ENCODE data around the gene FMOD. TPM values are rescaled to one million over a fixed set of nuclear protein-coding genes. Genes with fewer than 3 reads are reported as not detected.
A peak's percentile ranks its signal among the peaks of the same experiment; 100 is the strongest.

Gene FMOD
- total RNA-seq, 2 experiments from 2014 or later, result not detected

GRCh38 chr1:203349166-203349565, 1.8 kb downstream of the FMOD start:
- no peak overlapping the region for H3K4me3 Mint-ChIP-seq
- peaks cover 2% of the 10 kb centered on the region for H3K4me1 Mint-ChIP-seq
- no peaks in the 10 kb centered on the region for H3K36me3 Mint-ChIP-seq
- POLR2A ChIA-PET, result no interaction called here
- H3K27ac Mint-ChIP-seq, result no peak overlapping the region
- H3K27me3 Mint-ChIP-seq, result peaks cover 13% of the 10 kb centered on the region
- no peak for DNase-seq
- no peak for ATAC-seq (ENCODE audit: low read depth)
- H3K9me3 Mint-ChIP-seq, result no peaks in the 10 kb centered on the region

DNA sequence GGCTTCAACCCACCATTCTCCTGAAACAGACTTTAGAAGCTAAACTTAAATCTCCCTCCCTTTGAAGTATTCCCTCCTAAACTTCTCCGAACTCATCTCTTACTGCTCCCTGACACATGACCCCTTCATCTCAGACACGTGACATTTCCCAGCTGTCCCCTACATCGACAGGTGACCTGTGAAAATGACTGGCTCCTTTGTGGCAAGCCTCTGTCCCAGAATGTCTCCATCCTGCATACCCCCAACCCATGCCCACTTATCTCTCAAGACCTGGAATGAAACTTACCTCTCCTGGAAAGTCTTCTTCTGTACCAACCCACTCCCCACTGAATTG, 4.2 kb downstream of the FMOD start:
- ATAC-seq (ENCODE audit: low read depth) (no peak), DNase-seq (no peak)
- Mint-ChIP-seq H3K4me3 (no peak overlapping the region), H3K27me3 (peaks cover 15% of the 10 kb centered on the region), H3K36me3 (no peaks in the 10 kb centered on the region), H3K27ac (no peak overlapping the region), H3K4me1 (peaks cover 2% of the 10 kb centered on the region), H3K9me3 (no peaks in the 10 kb centered on the region)
- POLR2A ChIA-PET, result no interaction called here

DNA sequence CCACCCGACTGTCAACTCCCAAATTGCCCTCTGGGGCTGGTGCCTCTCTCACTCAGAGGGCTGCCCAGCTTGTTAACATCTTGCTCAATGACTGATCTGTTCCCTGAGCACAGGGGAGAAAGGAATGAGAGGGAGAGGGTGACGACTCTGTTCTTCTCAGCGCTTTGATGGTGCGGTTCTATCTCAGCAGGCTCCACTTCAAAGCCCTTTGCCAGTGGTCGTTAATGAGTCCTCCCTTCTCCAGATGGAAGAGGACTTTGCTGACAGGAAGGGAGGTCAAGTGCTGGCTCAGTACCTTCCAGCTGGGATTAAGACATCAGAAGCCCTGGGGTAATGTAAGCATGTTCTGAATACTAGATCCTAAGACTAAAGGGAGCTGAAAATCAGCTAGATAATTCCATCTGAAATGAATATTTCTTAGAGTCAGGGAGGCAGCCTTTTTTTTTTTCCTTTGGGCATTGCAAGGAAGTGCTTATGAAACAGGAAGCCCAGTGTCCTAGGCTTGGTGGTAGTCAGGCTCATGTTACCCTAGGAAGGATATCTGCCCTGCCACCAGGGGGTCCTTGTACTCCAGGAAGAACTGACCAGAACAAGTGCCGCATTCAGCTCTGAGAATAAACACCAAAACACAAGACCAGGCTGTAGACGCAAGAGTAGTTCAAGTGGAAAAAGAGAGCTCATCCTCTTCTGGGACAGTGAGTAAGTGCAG, 4.7 kb downstream of the FMOD start:
- no peaks in the 10 kb centered on the region for H3K9me3 Mint-ChIP-seq
- POLR2A ChIA-PET, result no interaction called here

GRCh38 chr1:203343956-203344754, 6.8 kb downstream of the FMOD start:
- H3K36me3 Mint-ChIP-seq, result no peaks in the 10 kb centered on the region
- no peak for DNase-seq
- H3K4me1 Mint-ChIP-seq, result peaks cover 8% of the 10 kb centered on the region
- no peak overlapping the region for H3K4me3 Mint-ChIP-seq
- H3K9me3 Mint-ChIP-seq, result no peaks in the 10 kb centered on the region
- POLR2A ChIA-PET, result no interaction called here
- no peak for ATAC-seq (ENCODE audit: low read depth)
- peaks cover 26% of the 10 kb centered on the region for H3K27me3 Mint-ChIP-seq
- no peak overlapping the region for H3K27ac Mint-ChIP-seq

More for the DNA sequence above, 4.7 kb downstream of the FMOD start:
- no peak for DNase-seq
- ATAC-seq (ENCODE audit: low read depth), result no peak
- Mint-ChIP-seq H3K4me3 (no peak overlapping the region), H3K4me1 (peaks cover under 1% of the 10 kb centered on the region), H3K27me3 (peaks cover 19% of the 10 kb centered on the region), H3K27ac (no peak overlapping the region), H3K36me3 (no peaks in the 10 kb centered on the region)

- Mint-ChIP-seq H3K4me3 (no peak overlapping the region), H3K4me1 (peaks cover 8% of the 10 kb centered on the region), H3K27ac (no peak overlapping the region), H3K36me3 (no peaks in the 10 kb centered on the region), H3K9me3 (no peaks in the 10 kb centered on the region), H3K27me3 (peaks cover 26% of the 10 kb centered on the region)
- no peak for DNase-seq
- POLR2A ChIA-PET, result interaction anchor here (1.2 to 1.4 kb wide), 2 partner anchors 71 to 75 kb away, joined by 4 read pairs; no protein-coding TSS in a partner anchor
- peak; percentile 50 for ATAC-seq (ENCODE audit: low read depth)
Observed at GRCh38 chr1:203342192-203342940, 8.6 kb downstream of the FMOD start.

- H3K36me3 Mint-ChIP-seq, result no peaks in the 10 kb centered on the region
- peak; percentile 73 for ATAC-seq (ENCODE audit: low read depth)
- H3K27me3 Mint-ChIP-seq, result peaks cover 26% of the 10 kb centered on the region
- H3K27ac Mint-ChIP-seq, result no peak overlapping the region
- no peaks in the 10 kb centered on the region for H3K9me3 Mint-ChIP-seq
- H3K4me3 Mint-ChIP-seq, result no peak overlapping the region
- no peak for DNase-seq
- POLR2A ChIA-PET, result interaction anchor here (0.6 to 2.2 kb wide), 7 partner anchors 53 to 250 kb away, joined by 3 to 12 read pairs (median 4); no protein-coding TSS in a partner anchor
- peaks cover 14% of the 10 kb centered on the region for H3K4me1 Mint-ChIP-seq
Observed at GRCh38 chr1:203340112-203340790, 10.7 kb downstream of the FMOD start.

DNA sequence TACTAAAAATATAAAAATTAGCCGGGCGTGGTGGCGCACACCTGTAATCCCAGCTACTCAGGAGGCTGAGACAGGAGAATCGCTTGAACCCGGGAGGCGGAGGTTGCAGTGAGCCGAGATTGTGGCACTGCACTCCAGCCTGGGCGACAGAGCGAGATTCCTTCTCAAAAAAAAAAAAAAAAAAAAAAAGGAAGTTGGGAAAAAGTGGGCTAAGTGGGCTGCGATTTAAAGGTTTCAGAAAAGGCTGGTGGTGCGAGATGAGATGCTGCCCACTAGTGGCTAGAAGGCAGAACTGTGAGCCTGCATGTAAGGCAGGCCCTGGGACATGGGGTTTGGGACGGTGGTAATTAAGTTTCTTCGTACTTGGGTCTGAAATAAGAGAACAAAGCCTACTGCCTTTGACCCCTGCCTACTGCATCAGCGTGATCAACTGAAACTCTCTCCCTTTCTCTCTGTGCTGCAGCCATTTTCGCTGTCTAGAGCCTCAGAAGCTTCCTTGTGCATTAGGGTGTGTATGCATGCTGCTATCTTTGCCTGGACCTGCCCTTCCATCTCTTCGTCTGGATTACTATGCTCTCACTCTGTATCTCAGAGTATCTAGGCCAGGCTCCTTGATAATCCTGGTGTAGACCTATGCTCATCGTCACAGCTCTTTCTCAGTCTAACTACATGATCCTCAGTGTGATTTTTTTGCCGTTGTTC, 12.4 kb downstream of the FMOD start:
- H3K9me3 Mint-ChIP-seq, result no peaks in the 10 kb centered on the region
- POLR2A ChIA-PET, result interaction anchor here (0.7 to 2.2 kb wide), 7 partner anchors 18 to 87 kb away, joined by 3 to 14 read pairs (median 4); no protein-coding TSS in a partner anchor
- H3K4me3 Mint-ChIP-seq, result no peak overlapping the region
- no peak overlapping the region for H3K27ac Mint-ChIP-seq
- H3K36me3 Mint-ChIP-seq, result no peaks in the 10 kb centered on the region
- DNase-seq (peak; percentile 49), ATAC-seq (ENCODE audit: low read depth) (peak; percentile 37)
- peaks cover 14% of the 10 kb centered on the region for H3K4me1 Mint-ChIP-seq
- H3K27me3 Mint-ChIP-seq, result peaks cover 25% of the 10 kb centered on the region

GRCh38 chr1:203336097-203336496, 14.8 kb downstream of the FMOD start:
- ATAC-seq (ENCODE audit: low read depth) (no peak), DNase-seq (no peak)
- no peak overlapping the region for H3K27ac Mint-ChIP-seq
- no peaks in the 10 kb centered on the region for H3K9me3 Mint-ChIP-seq
- H3K27me3 Mint-ChIP-seq, result peaks cover 13% of the 10 kb centered on the region
- no peak overlapping the region for H3K4me3 Mint-ChIP-seq
- no peaks in the 10 kb centered on the region for H3K36me3 Mint-ChIP-seq
- POLR2A ChIA-PET, result interaction anchor here (0.7 to 1.9 kb wide), 5 partner anchors 9 to 1872 kb away, joined by 3 to 13 read pairs (median 4); no protein-coding TSS in a partner anchor
- H3K4me1 Mint-ChIP-seq, result peaks cover 14% of the 10 kb centered on the region

- no peaks in the 10 kb centered on the region for H3K36me3 Mint-ChIP-seq
- peaks cover 14% of the 10 kb centered on the region for H3K4me1 Mint-ChIP-seq
- POLR2A ChIA-PET, result interaction anchor here (0.7 to 1.9 kb wide), 6 partner anchors 8 to 1885 kb away, joined by 3 to 13 read pairs (median 4); no protein-coding TSS in a partner anchor
- H3K4me3 Mint-ChIP-seq, result no peak overlapping the region
- ATAC-seq (ENCODE audit: low read depth) (no peak), DNase-seq (no peak)
- no peak overlapping the region for H3K27ac Mint-ChIP-seq
- peaks cover 8% of the 10 kb centered on the region for H3K27me3 Mint-ChIP-seq
- no peaks in the 10 kb centered on the region for H3K9me3 Mint-ChIP-seq
Observed at GRCh38 chr1:203335503-203335902, 15.4 kb downstream of the FMOD start.

- H3K27me3 Mint-ChIP-seq, result peaks cover 3% of the 10 kb centered on the region
- ATAC-seq (ENCODE audit: low read depth), result no peak
- no peak overlapping the region for H3K27ac Mint-ChIP-seq
- POLR2A ChIA-PET, result interaction anchor here (1.1 to 2.1 kb wide), 2 partner anchors 26 to 58 kb away, joined by 3 to 5 read pairs; partner anchors contain the start of gene BTG2
- DNase-seq, result no peak
- peaks cover 19% of the 10 kb centered on the region for H3K4me1 Mint-ChIP-seq
- H3K9me3 Mint-ChIP-seq, result no peaks in the 10 kb centered on the region
- H3K36me3 Mint-ChIP-seq, result no peaks in the 10 kb centered on the region
- H3K4me3 Mint-ChIP-seq, result no peak overlapping the region
Observed at GRCh38 chr1:203331224-203331623, 19.7 kb downstream of the FMOD start.

GRCh38 chr1:203328714-203329122, 22.2 kb downstream of the FMOD start:
- H3K27ac Mint-ChIP-seq, result no peak overlapping the region
- POLR2A ChIA-PET, result interaction anchor here (2.2 to 10.1 kb wide), 3 partner anchors 20 to 56 kb away, joined by 14 to 309 read pairs (median 159); partner anchors contain the start of gene BTG2
- ATAC-seq (ENCODE audit: low read depth), result no peak
- peak overlapping the region; percentile 2 for H3K4me3 Mint-ChIP-seq
- peaks cover 3% of the 10 kb centered on the region for H3K27me3 Mint-ChIP-seq
- no peaks in the 10 kb centered on the region for H3K36me3 Mint-ChIP-seq
- DNase-seq, result no peak
- H3K4me1 Mint-ChIP-seq, result peaks cover 34% of the 10 kb centered on the region
- H3K9me3 Mint-ChIP-seq, result no peaks in the 10 kb centered on the region

All from activated naive CD8-positive, alpha-beta T cell treated with anti-CD3 and anti-CD28 coated beads, Interleukin-2, amount 10 ng/mL, durations not matched to agents 7 days and 5 days (primary cell).